Measurements from ENCODE around the gene LRRC1.

DNA sequence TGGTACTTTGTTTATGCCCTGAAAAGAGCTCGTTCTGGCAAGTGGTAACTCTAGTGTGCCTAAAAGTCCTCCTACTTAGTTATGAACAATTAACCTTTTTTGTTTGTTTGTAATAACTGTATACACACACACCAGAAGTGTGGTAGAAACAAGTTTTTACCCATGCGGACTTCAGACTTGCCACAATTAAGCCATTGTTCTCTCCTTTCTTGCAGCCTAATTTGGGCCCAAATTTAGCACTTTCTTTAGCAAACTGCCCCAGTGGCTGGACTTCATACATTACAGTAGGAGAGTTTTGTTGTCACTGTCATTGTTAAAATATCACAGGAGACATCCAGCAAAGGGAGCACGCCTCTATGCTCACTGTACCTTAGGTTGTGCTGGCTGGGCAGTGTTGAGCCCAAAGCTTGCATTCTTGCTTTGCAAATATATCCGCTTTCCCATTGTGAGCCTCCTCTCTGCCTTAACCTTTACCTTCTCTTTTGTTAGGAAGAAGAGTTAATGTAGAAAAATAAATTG is 53.0 kb downstream of the LRRC1 start:
- TF ChIP-seq EP300 (IDR thresholded peaks at IDR 0.05) (no peak), CTCF (IDR thresholded peaks at IDR 0.05) (no peak)
